Putamen (tissue), 1 donor: ENCODE measurements around the gene SYNDIG1.
"Not testable (repeated sequence)": the region's sequence is repeated elsewhere in the genome, so short reads cannot be mapped to it uniquely, and the experiment has no call there.

ENCODE experiments used
- DNase-seq: peaks from one replicate; pipeline ENCODE4 v3.0.0-alpha.2; 2016; ENCODE audit warnings: low spot score

The SYNDIG1 gene

GRCh38 chr20:24611360-24612140 is 142.1 kb downstream of the SYNDIG1 start:
- DNase-seq: no peak

GRCh38 chr20:24612799-24613775 is 143.7 kb downstream of the SYNDIG1 start:
- no peak for DNase-seq

- DNase-seq: peak; percentile 18
Measured at GRCh38 chr20:24614341-24614740, 144.9 kb downstream of the SYNDIG1 start.

GRCh38 chr20:24615353-24615752 is 145.9 kb downstream of the SYNDIG1 start:
- no peak for DNase-seq

- no peak for DNase-seq
Measured at GRCh38 chr20:24616258-24617079, 147.0 kb downstream of the SYNDIG1 start.

GRCh38 chr20:24617080-24617432 is 147.6 kb downstream of the SYNDIG1 start:
- no peak for DNase-seq

- no peak for DNase-seq
Measured at GRCh38 chr20:24617757-24618450, 148.5 kb downstream of the SYNDIG1 start.

GRCh38 chr20:24618739-24619138 is 149.3 kb downstream of the SYNDIG1 start:
- DNase-seq: no peak

GRCh38 chr20:24619212-24619611 is 149.8 kb downstream of the SYNDIG1 start:
- DNase-seq: no peak

GRCh38 chr20:24620937-24621519 is 151.6 kb downstream of the SYNDIG1 start:
- DNase-seq: no peak

- DNase-seq: no peak
Measured at GRCh38 chr20:24622856-24623255, 153.4 kb downstream of the SYNDIG1 start.

- DNase-seq: not testable (repeated sequence)
Measured at GRCh38 chr20:24626141-24626540, 156.7 kb downstream of the SYNDIG1 start.

- no peak for DNase-seq
Measured at GRCh38 chr20:24627291-24627690, 157.9 kb downstream of the SYNDIG1 start.

GRCh38 chr20:24627926-24628325 is 158.5 kb downstream of the SYNDIG1 start:
- DNase-seq: no peak

GRCh38 chr20:24628985-24629384 is 159.6 kb downstream of the SYNDIG1 start:
- DNase-seq: no peak

- DNase-seq: no peak
Measured at GRCh38 chr20:24629668-24630067, 160.2 kb downstream of the SYNDIG1 start.

- DNase-seq: no peak
Measured at GRCh38 chr20:24630486-24631172, 161.2 kb downstream of the SYNDIG1 start.

- DNase-seq: no peak
Measured at GRCh38 chr20:24631173-24631505, 161.7 kb downstream of the SYNDIG1 start.

- DNase-seq: no peak
Measured at GRCh38 chr20:24632581-24632980, 163.2 kb downstream of the SYNDIG1 start.

GRCh38 chr20:24633026-24633425 is 163.6 kb downstream of the SYNDIG1 start:
- DNase-seq: no peak

GRCh38 chr20:24633521-24633920 is 164.1 kb downstream of the SYNDIG1 start:
- DNase-seq: no peak
